DOHH2 (cell line): ENCODE results near the gene ADAMTS2.

Experiments used
- H3F3A ChIP-seq: fragments of 200-600 bp; sonication (generic), shearing (Covaris generic); 2 replicates; pipeline ENCODE4 v1.6.0; 2016; ENCODE audit warnings: antibody characterized with exemption, mild to moderate bottlenecking; ENCODE audit not compliant: control insufficient read depth, insufficient read depth
- H3K27ac ChIP-seq: fragments of 200-600 bp; sonication (generic); 2 replicates; pipeline ENCODE4 v1.5.1; 2014; ENCODE audit warnings: low read depth, mild to moderate bottlenecking, low read length, moderate library complexity
- H3K27me3 ChIP-seq: fragments of 200-600 bp; sonication (generic); 2 replicates; pipeline ENCODE4 v1.6.1; 2014; ENCODE audit warnings: mild to moderate bottlenecking, low read length, mixed read lengths; ENCODE audit not compliant: control insufficient read depth
- H3K36me3 ChIP-seq: fragments of 200-600 bp; sonication (generic); 2 replicates; pipeline ENCODE4 v1.6.1; 2014; ENCODE audit warnings: mild to moderate bottlenecking, low read length, moderate library complexity, mixed read lengths; ENCODE audit not compliant: control insufficient read depth
- H3K4me1 ChIP-seq: fragments of 200-600 bp; sonication (generic); 2 replicates; pipeline ENCODE4 v1.6.1; 2014; ENCODE audit warnings: mild to moderate bottlenecking, low read length, mixed read lengths; ENCODE audit not compliant: control insufficient read depth
- H3K4me2 ChIP-seq: fragments of 200-600 bp; sonication (generic); 2 replicates; pipeline ENCODE4 v1.6.0; 2014; ENCODE audit warnings: mild to moderate bottlenecking, low read length, moderate library complexity
- H3K4me3 ChIP-seq: fragments of 200-600 bp; sonication (generic); 2 replicates; pipeline ENCODE4 v1.5.1; 2014; ENCODE audit warnings: mild to moderate bottlenecking, low read length, mixed read lengths
- H3K79me2 ChIP-seq: fragments of 200-600 bp; sonication (generic); 2 replicates; pipeline ENCODE4 v1.6.1; 2014; ENCODE audit warnings: mild to moderate bottlenecking, low read length, mixed read lengths; ENCODE audit not compliant: control insufficient read depth
- H3K9me2 ChIP-seq: fragments of 200-600 bp; sonication (generic); replicated peaks from 2 replicates; pipeline ENCODE4 v1.6.1; 2014; ENCODE audit warnings: mild to moderate bottlenecking, low read length, mixed read lengths; ENCODE audit not compliant: control insufficient read depth
- H3K9me3 ChIP-seq: fragments of 200-600 bp; sonication (generic); 2 replicates; pipeline ENCODE4 v1.6.1; 2014; ENCODE audit warnings: antibody characterized with exemption, low read length, mixed read lengths; ENCODE audit not compliant: control insufficient read depth, insufficient read depth
- H4K20me1 ChIP-seq: fragments of 200-600 bp; sonication (generic); 2 replicates; pipeline ENCODE4 v1.6.0; 2014; ENCODE audit warnings: low read depth, mild to moderate bottlenecking, antibody characterized with exemption, low read length, moderate library complexity; ENCODE audit not compliant: control insufficient read depth, insufficient read depth
- EZH2phosphoT487 ChIP-seq: fragments of 200-600 bp; sonication (generic); IDR thresholded peaks from 2 replicates; pipeline ENCODE4 v1.6.1; 2017; ENCODE audit warnings: borderline replicate concordance, mild to moderate bottlenecking, antibody characterized with exemption, low read length, moderate library complexity, mixed read lengths
- TF ChIP-seq, protein P1 (sequence below): fragments of 200-600 bp; sonication (generic); IDR thresholded peaks from one replicate; pipeline ENCODE4 v1.5.1; 2014; ENCODE audit warnings: antibody characterized with exemption, mild to moderate bottlenecking, low read depth, low read length; ENCODE audit not compliant: poor library complexity, severe bottlenecking

Gene ADAMTS2

DNA sequence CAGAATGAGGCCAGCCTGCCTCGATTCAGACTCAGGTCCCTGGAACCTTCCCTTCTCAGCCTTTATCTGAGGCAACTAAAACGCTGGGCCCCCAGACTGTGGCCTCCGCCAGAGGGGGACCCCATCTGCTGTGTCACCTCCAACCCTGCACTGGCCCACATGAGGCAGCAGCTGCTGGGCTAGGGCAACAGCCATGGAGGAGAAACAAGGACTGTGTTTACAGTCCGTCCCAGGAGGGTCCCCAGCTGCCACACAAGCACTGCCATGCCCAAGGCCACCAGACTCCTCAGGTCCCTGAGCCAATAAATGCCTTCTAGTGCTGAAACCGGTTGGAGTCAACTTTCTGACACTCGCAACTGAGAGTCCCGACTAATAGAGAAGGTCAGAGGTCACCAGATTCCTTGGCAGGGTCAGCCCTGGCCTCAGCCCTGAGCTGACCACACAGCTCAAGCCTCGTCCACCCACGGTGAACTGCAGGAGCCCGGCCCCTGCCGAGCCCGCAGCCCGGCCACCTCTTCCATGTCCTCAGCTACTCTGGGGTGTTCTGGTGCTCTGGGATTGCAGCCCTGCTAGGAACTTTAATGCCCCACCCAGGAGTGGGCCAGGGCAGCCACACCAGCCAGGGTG lies 208.1 kb downstream of the ADAMTS2 start:
- no peak overlapping the region for H3K27ac ChIP-seq
- no peaks in the 10 kb centered on the region for H3K4me1 ChIP-seq
- H3K9me3 ChIP-seq: no peaks in the 10 kb centered on the region
- no peaks in the 10 kb centered on the region for H4K20me1 ChIP-seq
- no peak overlapping the region for H3K4me3 ChIP-seq
- no peaks in the 10 kb centered on the region for H3K79me2 ChIP-seq
- TF ChIP-seq, protein P1, sequence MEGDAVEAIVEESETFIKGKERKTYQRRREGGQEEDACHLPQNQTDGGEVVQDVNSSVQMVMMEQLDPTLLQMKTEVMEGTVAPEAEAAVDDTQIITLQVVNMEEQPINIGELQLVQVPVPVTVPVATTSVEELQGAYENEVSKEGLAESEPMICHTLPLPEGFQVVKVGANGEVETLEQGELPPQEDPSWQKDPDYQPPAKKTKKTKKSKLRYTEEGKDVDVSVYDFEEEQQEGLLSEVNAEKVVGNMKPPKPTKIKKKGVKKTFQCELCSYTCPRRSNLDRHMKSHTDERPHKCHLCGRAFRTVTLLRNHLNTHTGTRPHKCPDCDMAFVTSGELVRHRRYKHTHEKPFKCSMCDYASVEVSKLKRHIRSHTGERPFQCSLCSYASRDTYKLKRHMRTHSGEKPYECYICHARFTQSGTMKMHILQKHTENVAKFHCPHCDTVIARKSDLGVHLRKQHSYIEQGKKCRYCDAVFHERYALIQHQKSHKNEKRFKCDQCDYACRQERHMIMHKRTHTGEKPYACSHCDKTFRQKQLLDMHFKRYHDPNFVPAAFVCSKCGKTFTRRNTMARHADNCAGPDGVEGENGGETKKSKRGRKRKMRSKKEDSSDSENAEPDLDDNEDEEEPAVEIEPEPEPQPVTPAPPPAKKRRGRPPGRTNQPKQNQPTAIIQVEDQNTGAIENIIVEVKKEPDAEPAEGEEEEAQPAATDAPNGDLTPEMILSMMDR: no peak
- no peak for TF ChIP-seq EZH2phosphoT487
- H3K27me3 ChIP-seq: no peaks in the 10 kb centered on the region
- H3K36me3 ChIP-seq: no peaks in the 10 kb centered on the region
- H3F3A ChIP-seq: no peaks in the 10 kb centered on the region
- H3K4me2 ChIP-seq: no peak overlapping the region
- no peaks in the 10 kb centered on the region for H3K9me2 ChIP-seq

DNA sequence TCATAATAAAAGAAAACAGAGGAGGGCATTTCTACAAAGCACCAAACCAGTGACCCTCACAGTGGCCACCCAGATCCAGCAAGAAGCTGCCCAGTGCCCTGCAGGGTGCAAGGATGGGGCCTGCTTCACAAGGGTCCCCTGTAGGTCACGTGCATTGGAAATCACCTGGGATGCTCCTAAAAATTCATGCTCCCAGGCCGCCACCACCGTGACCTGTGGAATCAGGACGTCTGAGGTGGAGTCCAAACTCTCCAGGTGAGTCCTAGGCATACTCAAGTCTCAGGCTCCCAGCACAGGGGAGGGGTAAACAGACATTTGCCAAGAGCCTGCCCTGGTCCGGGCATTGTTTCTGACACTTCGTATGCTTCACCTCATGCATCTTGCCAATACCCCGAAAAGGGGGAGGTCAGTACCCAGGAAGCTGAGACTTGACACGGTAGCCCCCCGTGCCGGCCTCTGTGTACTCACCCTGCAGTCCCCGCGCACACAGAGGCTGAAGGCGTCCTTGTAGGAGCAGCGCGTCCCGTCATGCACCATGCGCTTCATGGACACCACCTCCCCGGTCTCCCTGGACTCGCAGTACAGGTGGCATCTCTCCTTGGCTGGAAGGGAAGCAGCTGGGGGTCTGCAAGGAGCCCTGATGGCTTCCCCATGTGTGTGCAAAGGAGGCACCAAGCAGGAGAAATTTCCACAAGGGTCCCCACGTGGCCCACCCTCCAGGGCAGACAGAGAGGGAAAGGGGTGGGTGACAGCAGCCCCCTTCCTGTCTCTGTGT lies 209.6 kb downstream of the ADAMTS2 start:
- H3K79me2 ChIP-seq: no peaks in the 10 kb centered on the region
- no peak overlapping the region for H3K4me2 ChIP-seq
- H3K27me3 ChIP-seq: no peaks in the 10 kb centered on the region
- no peaks in the 10 kb centered on the region for H3K9me3 ChIP-seq
- H3K9me2 ChIP-seq: no peaks in the 10 kb centered on the region
- no peak overlapping the region for H3K4me3 ChIP-seq
- H3K36me3 ChIP-seq: no peaks in the 10 kb centered on the region
- H3K4me1 ChIP-seq: no peaks in the 10 kb centered on the region
- H4K20me1 ChIP-seq: no peaks in the 10 kb centered on the region
- TF ChIP-seq, protein P1: no peak
- TF ChIP-seq EZH2phosphoT487: no peak
- no peaks in the 10 kb centered on the region for H3F3A ChIP-seq
- H3K27ac ChIP-seq: no peak overlapping the region

GRCh38 chr5:179135006-179135405 lies 210.3 kb downstream of the ADAMTS2 start:
- no peaks in the 10 kb centered on the region for H4K20me1 ChIP-seq
- no peaks in the 10 kb centered on the region for H3K27me3 ChIP-seq
- H3K4me2 ChIP-seq: no peak overlapping the region
- no peaks in the 10 kb centered on the region for H3K36me3 ChIP-seq
- H3K79me2 ChIP-seq: no peaks in the 10 kb centered on the region
- H3F3A ChIP-seq: no peaks in the 10 kb centered on the region
- H3K27ac ChIP-seq: no peak overlapping the region
- no peaks in the 10 kb centered on the region for H3K4me1 ChIP-seq
- H3K4me3 ChIP-seq: no peak overlapping the region
- TF ChIP-seq, protein P1: no peak
- no peak for TF ChIP-seq EZH2phosphoT487
- no peaks in the 10 kb centered on the region for H3K9me3 ChIP-seq
- H3K9me2 ChIP-seq: no peaks in the 10 kb centered on the region
